ENCODE results near the gene DLG2. TPM values are rescaled to one million over a fixed set of nuclear protein-coding genes. Genes with fewer than 3 reads are reported as not detected.
A peak's percentile ranks its signal among the peaks of the same experiment; 100 is the strongest.

Gene DLG2
- total and polyA plus RNA-seq, 2 of the 8 experiments (the other 6 are each of a cell fraction or from before 2014, with no cell fraction given): 1.7 to 14.3 TPM

GRCh38 chr11:84437071-84437980 lies 1189.8 kb downstream of the DLG2 start:
- peak overlapping the region in 2 of 4 experiments; percentile 35 to 42; a peak in 2 of 7 replicates for H3K9ac ChIP-seq (replicated peaks in 1 of 4; ENCODE audit: extremely low read depth in 1 of 4, low read depth in 3 of 4, low read length in 3 of 4)
- POLR2A ChIA-PET (ENCODE audit: partially characterized antibody): interaction anchor here (0.5 to 1.1 kb wide), 2 partner anchors 14 to 83 kb away, joined by 3 to 4 read pairs; no protein-coding TSS in a partner anchor
- peak overlapping the region; percentile 74 to 91 for H3K4me2 ChIP-seq (ENCODE audit: insufficient read depth in 1 of 2, low read depth in 2 of 2, low read length in 2 of 2)
- 0 out of 2 replicates have a peak, but pooled peaks have one; percentile 21 for TF ChIP-seq E2F6 (IDR thresholded peaks at IDR 0.05)
- no peak for TF ChIP-seq FOSL1 (IDR thresholded peaks at IDR 0.05; ENCODE audit: insufficient read depth, low read depth, low read length)
- no peak for TF ChIP-seq SIRT6 (IDR thresholded peaks at IDR 0.05; ENCODE audit: low read length)
- TF ChIP-seq RBBP5 (IDR thresholded peaks at IDR 0.05; ENCODE audit: borderline replicate concordance, low read depth, low read length): peak; percentile 86
- TF ChIP-seq SAP30 (IDR thresholded peaks at IDR 0.05; ENCODE audit: insufficient read depth, insufficient replicate concordance, low read length): peak; percentile 31
- no peak for TF ChIP-seq TEAD4 (IDR thresholded peaks at IDR 0.05; ENCODE audit: low read depth, low read length)
- no peak for TF ChIP-seq SP4 (IDR thresholded peaks at IDR 0.05; ENCODE audit: low read length)
- no peak for TF ChIP-seq ATF3 (IDR thresholded peaks at IDR 0.05; ENCODE audit: insufficient read depth, low read depth, low read length)
- peak in 1 of 2 experiments; percentile 1; a peak in 3 of 4 replicates for TF ChIP-seq RAD21 (IDR thresholded peaks at IDR 0.05 in 1 of 2, conservative IDR thresholded peaks at IDR 0.05 in 1 of 2; ENCODE audit: low read depth in 2 of 2, low read length in 2 of 2)

More at GRCh38 chr11:84437071-84437980, 1189.8 kb downstream of the DLG2 start:
- H3K4ac ChIP-seq (replicated peaks; ENCODE audit: insufficient read length, low read depth, low read length): no peak overlapping the region
- peak; percentile 71 for FAIRE-seq
- H4K20me1 ChIP-seq (replicated peaks in 1 of 2; ENCODE audit: control insufficient read depth in 1 of 2, insufficient read depth in 2 of 2, low read length in 2 of 2): no peaks in the 10 kb centered on the region
- H3K23me2 ChIP-seq (ENCODE audit: low read depth, low read length): peaks cover 7% of the 10 kb centered on the region
- H2BK20ac ChIP-seq (ENCODE audit: low read length): no peak overlapping the region; the same call in 1 of the 2 replicates
- H4K91ac ChIP-seq (replicated peaks; ENCODE audit: insufficient read length, low read length): no peak overlapping the region
- peak overlapping the region; percentile 21; the same call in 1 of the 2 replicates for H2BK5ac ChIP-seq (ENCODE audit: low read depth, low read length)
- no peak overlapping the region for H3K14ac ChIP-seq (ENCODE audit: insufficient read length)
- no peak overlapping the region for H4K8ac ChIP-seq (ENCODE audit: extremely low read depth, insufficient read depth, low read length)
- peak overlapping the region; percentile 51 for H2AFZ ChIP-seq (ENCODE audit: low read length)
- H3K9me3 ChIP-seq (ENCODE audit: insufficient read depth in 2 of 2, low read depth in 1 of 2, low read length in 1 of 2): no peaks in the 10 kb centered on the region
- H3K79me2 ChIP-seq (ENCODE audit: control insufficient read depth in 1 of 2, insufficient read depth in 2 of 2, low read length in 2 of 2): no peaks in the 10 kb centered on the region
- H3K79me1 ChIP-seq (ENCODE audit: low read depth, low read length): no peaks in the 10 kb centered on the region
- H3K4me1 ChIP-seq (replicated peaks in 1 of 4; ENCODE audit: control insufficient read depth in 3 of 4, insufficient read depth in 4 of 4, low read length in 3 of 4): peaks cover 0 to 11% (median 8%) of the 10 kb centered on the region in 4 experiments; a peak in 3 of 7 replicates
- peak overlapping the region; percentile 7; the same call in 1 of the 2 replicates for H2BK12ac ChIP-seq (ENCODE audit: low read depth, low read length)
- H3K4me3 ChIP-seq (ENCODE audit: extremely low read depth in 1 of 4, insufficient read depth in 2 of 4, low read depth in 3 of 4, low read length in 4 of 4): peak overlapping the region; percentile 14 to 58 (median 42); a peak in 7 of 8 replicates
- WGBS, 2 experiments (ENCODE audit: extremely low coverage in 1 of 2, insufficient coverage in 1 of 2, insufficient read length in 1 of 2, insufficient replicate concordance in 2 of 2, low coverage in 1 of 2, low lambda C conversion rate in 2 of 2, missing lambda C conversion rate in 1 of 2): 11% methylated on average over 20 of the region's 21 CpGs; no CpG with 5 or more reads in 1 of the 2 experiments
- H3K36me3 ChIP-seq (ENCODE audit: control insufficient read depth in 2 of 4, insufficient read depth in 4 of 4, low read length in 3 of 4): no peaks in the 10 kb centered on the region
- no peak overlapping the region for H4K5ac ChIP-seq (ENCODE audit: insufficient read length, low read depth, low read length)
- H3K18ac ChIP-seq (ENCODE audit: extremely low read depth, low read length): no peak overlapping the region
- H2BK15ac ChIP-seq (ENCODE audit: low read length): peak overlapping the region; percentile 35
- no peak overlapping the region for H2BK120ac ChIP-seq (replicated peaks; ENCODE audit: low read depth, low read length)
- CTCF ChIA-PET (ENCODE audit: partially characterized antibody): interaction anchor here (0.7 to 1.9 kb wide), 11 partner anchors 11 to 107 kb away, joined by 3 to 7 read pairs (median 4); no protein-coding TSS in a partner anchor
- no peak overlapping the region for H3K56ac ChIP-seq (replicated peaks; ENCODE audit: insufficient read length, low read depth, low read length)
- no peak overlapping the region for H3K27ac ChIP-seq (ENCODE audit: low read depth, low read length)
- no peaks in the 10 kb centered on the region for H3K27me3 ChIP-seq (replicated peaks in 1 of 4; ENCODE audit: control insufficient read depth in 3 of 4, extremely low read depth in 1 of 4, insufficient read depth in 3 of 4, low read length in 3 of 4)
- peak; percentile 80 to 83 for DNase-seq (ENCODE audit: low read depth in 1 of 2, low spot score in 2 of 2)
- no peak overlapping the region for H2AK5ac ChIP-seq (ENCODE audit: low read depth, low read length)
- H3K23ac ChIP-seq (ENCODE audit: insufficient read length): no peak overlapping the region
